A204.1 (cell line): ENCODE data around the gene LRRC4B.

ENCODE experiments used
- FAIRE-seq: peaks from 2 replicates; lab custom pipeline; 2012; peaks lifted over from hg19 to GRCh38; lab: Jason Lieb, UNC

LRRC4B gene

DNA sequence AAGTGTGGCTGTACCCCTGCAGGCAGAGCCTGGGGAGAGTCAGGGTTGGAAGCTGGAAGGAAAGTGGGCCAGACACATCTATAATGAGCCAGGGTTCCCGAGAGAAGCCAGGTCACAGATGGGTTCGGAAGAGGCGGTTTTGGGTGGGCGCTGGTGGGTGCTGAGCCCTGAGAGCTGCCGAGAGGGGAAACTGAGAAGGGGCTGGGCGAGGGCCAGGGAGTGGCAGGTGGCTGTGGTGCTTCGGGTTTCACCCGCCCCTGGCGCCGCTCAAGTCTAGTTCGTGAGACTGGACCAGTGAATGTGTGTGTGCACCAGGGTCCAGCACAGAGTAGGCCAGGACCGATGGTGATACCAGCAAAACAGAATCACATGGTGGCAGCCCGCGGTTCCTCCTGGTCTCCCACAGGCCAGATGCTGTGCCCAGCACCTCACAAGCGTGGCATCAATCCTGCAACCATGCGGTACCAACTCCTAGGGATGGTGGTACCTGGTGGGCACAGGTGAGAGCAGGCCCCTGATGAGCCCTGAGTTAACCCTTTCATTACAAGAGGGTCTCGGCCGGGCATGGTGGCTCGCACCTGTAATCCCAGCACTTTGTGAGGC, 1.8 kb upstream of the LRRC4B start:
- FAIRE-seq, result no peak

GRCh38 chr19:50568728-50569698, 778 bp upstream of the LRRC4B start:
- no peak for FAIRE-seq

DNA sequence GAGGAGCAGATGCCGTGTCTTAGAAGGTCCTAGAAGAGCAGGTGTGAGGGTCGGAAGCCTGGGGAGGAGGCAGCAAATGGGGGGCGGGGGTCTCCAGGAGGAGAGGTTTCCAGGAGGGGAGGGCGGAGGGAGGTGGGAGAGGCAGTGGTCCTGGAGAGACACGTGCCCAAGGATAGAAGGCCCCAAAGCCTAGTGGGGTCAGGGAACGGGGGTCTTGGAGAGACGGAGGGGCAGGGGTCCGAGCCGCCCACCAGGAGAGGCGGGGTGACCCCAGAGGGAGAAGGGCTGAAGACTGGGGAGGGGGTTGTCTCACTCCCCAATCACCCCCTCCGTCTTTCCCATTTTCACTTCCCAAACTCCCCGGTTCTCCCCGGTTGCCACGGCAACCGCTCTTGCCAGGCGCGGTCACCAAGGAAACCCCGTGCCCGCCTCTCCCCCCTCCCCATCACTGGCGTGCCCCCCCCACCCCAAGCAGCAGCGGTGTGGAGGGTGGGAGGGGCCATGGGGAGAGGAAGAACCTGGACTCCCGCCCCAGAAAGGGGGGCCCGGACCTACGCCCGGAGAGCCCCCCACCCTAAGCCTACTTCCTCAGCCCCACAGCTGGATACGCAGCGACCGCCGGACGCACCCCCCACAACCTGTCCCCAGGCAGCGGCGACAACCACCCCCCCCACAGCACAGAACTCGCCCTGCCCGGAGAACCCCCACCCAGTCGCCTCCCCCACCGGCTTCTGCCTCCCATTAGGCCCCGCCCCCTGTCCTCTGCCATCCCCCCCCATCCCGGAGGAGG, 988 bp downstream of the LRRC4B start:
- no peak for FAIRE-seq

GRCh38 chr19:50565984-50566903, 2.0 kb downstream of the LRRC4B start:
- FAIRE-seq, result no peak

DNA sequence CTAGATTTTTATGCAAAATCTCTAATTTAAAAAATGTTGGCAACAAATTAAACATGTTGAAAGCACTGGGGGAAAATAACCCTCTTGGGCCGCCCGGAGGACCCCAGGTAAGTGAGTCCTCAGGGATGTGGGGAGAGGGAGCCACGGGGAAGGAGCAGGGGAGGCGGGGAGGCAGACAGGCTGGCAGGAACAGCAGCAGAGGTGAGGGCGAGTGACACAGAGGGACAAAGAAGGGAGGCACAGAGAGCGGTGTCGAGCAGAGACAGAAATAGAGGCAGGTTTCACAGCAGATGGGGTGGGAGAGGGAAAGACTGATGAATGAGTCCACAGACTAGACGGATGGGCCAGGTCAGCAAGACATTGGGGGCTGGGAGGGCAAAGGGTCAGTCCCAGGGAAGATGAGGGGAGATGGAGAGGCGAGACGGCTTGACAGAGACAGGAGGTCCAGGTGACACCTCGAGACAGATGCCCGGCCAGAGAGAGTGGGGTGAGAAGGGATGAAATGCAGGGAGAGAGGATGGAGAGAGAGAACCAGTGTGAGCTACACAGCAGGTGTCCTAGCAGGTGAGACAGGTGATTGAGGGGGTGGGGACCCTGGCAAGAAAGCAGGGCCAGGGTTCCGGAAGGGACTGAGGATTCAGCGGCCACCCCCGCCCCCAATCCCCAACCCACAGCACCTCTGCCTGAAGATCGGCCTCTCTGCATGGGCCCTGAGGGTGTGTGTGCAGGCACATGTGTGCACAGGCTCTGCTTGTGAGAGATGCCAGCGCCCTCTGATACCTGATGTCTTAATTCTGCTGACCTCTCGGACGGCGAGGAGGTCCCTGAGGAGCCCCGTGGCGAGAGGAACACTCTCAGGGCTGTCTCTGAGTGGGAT, 3.8 kb downstream of the LRRC4B start:
- FAIRE-seq, result no peak

- FAIRE-seq, result no peak
These were observed 4.6 kb downstream of the LRRC4B start for GRCh38 chr19:50563597-50563996.

DNA sequence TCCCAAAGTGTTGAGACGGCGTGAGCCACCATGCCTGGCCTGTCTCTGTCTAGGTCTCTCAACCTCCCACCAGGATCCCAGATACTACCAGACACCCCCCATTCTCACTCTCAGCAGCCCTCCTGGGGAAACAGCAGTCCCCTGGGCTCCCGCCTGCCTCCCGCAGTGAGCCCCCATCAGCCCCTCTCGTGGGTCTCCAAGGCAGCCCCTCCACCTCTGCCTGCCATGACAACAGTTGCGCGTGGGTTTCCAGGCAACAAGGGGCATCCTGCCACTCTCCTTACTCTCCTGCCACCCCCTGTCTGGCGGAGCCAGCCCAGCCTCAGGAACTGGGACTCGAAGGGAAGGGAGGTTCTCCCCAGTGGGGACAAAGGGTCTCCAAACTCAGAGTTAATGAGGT, 5.2 kb downstream of the LRRC4B start:
- FAIRE-seq, result no peak

DNA sequence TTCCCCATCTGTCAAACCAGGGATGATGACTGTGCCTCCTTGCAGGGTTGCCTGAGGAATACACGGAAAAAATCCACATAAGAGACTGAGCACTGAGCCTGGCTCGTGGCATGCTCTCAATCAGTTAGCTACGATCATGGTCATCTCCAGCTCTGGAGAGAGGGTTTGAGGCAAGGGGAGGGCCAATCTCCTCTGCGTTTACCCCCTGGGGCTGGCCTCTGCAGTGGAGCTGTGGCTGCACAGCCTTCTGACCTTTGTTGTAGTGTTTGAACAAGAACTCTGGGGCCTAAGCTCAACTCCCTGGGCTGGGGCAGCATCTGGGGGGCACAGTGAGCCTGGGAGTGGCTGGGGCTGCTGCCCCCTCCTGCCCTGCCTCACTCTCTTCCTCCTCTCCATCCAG, 5.9 kb downstream of the LRRC4B start:
- no peak for FAIRE-seq

- FAIRE-seq, result no peak
These were observed 8.6 kb downstream of the LRRC4B start for GRCh38 chr19:50559636-50560035.

- no peak for FAIRE-seq
These were observed 9.8 kb downstream of the LRRC4B start for GRCh38 chr19:50558449-50558848.

DNA sequence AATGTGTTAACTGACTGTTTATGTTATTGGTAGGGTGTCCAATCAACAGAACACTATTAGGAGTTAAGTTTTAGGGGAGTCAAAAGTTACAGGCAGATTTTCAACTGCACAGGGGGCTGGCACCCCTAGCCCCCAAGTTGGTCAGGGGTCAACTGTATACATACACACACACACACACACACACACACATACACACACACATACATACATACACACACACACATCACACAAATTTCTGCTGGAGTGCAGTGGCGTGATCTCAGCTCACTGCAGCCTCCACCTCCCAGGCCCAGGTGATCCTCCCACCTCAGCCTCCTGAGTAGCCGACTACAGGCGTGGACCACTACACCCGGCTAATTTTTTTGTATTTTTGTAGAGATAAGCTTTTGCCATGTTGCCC, 10.2 kb downstream of the LRRC4B start:
- no peak for FAIRE-seq

DNA sequence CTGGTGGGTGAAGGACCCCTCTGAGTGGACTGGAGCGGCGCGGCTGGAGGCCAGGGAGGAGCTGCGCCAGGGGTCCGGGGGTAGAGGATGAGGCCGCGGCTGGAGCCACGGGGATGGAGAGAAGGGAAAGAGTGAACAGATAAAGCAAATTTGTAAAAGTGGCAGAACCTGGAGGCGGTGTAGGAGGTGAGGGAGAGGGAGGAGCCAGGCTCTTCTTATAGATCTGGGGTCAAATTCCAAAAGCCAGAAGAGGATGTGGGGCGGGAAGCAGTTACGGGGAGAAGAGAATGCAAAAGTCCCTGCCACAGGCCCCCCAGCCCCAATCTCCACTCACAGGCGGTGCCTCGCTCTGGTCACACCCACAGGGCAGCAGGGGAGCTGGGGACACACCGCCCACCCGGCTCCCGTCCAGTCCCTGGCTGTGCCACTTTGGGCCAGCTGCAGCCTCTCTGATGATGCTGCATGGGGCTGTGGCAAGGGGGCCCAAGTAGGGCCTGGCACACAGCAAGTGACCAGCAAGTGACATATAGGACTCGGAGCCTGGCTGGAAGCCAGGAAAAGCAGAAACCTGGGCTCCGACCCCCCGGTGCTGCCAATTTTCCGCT, 11.1 kb downstream of the LRRC4B start:
- FAIRE-seq, result no peak

DNA sequence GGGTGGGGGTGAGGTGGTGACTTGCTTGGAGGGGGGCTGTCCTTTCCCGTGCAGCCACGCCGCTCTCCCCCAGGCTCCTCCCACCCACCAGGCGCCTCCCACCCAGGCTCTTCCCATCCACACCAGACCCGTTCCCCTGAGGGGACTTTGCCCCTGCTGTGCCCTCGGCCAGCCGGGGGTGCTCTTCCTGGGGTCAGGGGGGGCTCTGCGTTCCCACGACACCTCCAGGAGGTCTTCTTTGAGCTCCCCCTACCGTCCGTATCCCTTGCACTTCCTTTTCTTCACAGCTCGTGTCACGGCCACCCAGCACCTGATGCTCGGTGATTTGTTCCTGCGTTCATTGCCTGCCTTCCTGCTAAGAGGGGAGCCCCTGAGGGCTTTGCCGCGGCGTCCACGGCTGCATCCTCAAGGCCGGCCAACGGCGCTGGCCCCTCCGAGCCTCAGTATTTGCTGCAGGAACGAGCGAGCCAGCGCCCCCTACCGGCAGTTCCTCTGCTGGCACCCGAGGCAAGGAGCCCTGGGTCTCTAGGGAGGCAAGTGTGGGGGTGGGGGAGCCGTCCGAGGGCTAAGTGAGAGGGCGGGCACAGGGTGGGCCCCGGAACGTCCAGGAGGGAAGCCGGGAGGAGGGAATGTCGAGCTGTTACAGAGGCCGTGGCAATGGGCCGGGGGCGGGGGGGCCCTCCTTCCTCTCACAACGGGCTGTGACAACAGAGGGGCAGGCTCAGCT, 11.8 kb downstream of the LRRC4B start:
- FAIRE-seq, result no peak

DNA sequence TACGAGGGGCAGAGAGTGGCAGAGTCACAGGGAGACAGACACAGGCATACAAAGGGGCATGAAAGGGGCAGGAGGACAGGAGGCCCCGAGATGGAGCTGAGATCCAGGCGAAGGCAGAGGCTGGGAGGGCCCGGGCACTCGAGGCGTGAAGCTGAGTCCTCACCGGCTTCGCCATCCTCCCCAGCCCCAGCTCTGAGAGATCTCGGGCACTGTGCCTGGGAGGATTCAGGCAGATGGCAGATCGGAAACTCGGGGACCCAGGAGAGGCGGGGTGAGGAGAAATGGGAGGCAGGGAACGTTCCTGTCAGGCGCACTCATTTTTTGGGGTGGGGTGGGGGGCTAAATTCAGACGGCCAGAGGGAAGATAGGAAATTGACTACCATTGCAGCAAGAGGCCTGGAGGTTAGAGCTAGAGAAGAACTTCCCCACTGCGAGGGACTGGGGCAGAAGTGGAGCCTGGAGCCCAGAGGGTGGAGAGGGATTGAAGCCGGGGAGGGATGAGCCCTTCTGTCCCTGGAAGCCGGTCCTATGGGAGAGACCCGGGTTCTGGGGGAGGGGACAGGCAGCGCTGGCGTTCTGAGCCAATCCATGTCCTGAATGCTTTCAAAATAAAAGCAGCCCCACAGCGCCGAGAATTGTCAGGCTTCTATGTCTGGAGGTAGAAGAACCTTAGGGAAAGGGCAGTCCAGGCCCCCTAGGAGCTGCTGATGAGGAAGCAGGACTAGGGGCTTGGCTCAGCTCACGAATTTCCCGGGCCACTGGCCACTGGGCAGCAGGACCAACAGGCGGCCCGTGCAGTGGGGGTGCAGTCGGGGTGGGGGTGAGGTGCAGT, 12.6 kb downstream of the LRRC4B start:
- no peak for FAIRE-seq

- FAIRE-seq, result no peak
These were observed 13.2 kb downstream of the LRRC4B start for GRCh38 chr19:50555033-50555432.

- FAIRE-seq, result no peak
These were observed 14.0 kb downstream of the LRRC4B start for GRCh38 chr19:50554212-50554611.

DNA sequence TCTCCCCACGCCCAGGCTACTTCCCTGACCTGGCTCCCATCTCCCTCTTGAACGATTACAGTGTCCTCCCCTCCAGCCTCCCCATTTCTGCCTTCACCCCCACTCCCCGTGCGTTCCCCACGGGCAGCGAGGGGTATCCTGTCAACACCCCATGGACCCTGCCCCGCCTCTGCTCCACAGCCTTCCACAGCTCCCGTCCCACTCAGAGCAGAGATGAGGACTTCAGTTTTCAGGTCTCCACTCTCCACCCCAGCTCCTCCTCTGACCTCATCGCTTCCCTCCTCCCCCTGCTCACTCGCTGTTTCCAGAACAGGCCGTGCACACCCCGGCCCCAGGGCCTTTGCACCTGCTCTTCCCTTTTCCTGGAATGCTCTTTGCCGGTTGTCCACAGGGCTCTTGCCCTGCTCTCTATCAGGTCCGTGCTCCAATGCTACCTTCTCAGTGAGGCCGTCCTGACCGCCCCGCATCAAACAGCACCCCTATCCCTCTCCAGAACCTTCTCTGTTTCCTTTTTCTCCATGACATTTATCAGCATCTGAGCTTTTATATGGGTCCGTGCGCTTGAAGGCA, 15.0 kb downstream of the LRRC4B start:
- no peak for FAIRE-seq

DNA sequence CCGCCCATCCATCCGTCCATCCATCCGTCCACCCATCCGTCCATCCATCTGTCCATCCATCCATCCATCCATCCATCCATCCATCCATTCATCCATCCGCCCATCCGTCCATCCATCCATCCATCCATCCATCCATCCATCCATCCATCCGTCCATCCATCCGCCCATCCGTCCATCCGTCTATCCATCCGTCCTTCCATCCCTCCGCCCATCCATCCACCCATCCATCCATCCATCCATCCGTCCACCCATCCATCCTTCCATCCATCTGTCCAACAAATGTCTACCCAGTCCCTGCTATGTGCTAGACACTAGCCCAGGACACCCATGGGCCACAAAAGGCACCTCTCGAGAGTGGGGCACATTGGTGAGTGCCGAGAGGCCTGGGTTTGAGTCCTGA, 15.7 kb downstream of the LRRC4B start:
- FAIRE-seq, result no peak
